Measurements from ENCODE around the gene BRD1. TPM values are rescaled to one million over a fixed set of nuclear protein-coding genes. Genes with fewer than 3 reads are reported as not detected.
A peak's percentile ranks its signal among the peaks of the same experiment; 100 is the strongest.

Gene BRD1
- total and polyA plus RNA-seq, 8 donors = 14.0 to 26.3 (median 17.8) TPM

DNA sequence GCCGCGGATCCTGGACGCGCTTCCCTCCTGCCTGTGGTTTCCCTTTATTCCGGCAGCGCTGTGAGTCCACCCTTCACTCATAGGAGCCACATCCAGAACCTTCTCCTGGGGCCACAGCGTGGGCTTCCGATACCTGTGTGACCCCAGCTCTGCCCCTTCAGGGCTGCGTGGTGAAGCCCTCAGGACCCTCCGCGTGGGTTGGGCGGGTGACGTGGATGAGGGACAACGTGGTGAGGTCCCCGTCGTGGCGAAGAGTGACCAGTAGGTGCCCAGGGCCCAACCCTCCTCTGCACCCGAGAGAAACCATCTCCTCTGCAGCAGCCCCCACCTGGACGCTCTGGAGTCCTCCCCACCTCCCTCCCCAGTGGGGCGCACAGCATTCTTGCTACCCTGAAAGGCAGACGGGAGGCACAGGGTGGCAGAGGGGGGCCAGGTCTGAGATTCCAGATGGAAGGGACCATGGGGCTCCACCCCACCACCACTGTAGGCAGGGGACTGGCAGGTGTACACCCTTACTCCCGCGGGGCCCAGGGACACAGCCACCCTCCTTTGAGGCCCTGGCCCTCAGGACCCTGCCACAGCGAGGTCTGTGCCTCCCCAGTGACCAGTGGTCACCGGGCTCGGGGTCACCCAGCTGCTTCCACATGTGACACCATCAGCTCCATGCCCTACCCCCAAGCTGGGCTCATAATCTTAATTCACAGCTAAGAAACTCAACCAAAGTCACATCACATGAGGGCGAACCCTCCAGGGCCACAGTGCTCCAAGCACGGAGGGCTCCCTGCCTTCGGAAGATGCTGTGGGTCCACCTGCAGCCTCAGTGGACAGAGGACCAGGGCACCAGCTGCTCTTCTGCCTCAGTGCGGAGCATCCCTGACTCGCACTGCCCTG lies 22.6 kb upstream of the BRD1 start:
- no peaks in the 10 kb centered on the region for H3K36me3 ChIP-seq
- no peak for FAIRE-seq
- DNase-seq = peak in 1 of 6 donors; percentile 76
- intact Hi-C loops (cut with DNase I) = no loop called here
- 65 to 67% methylated on average over 31 of the region's 31 CpGs for WGBS, 2 donors
- no peaks in the 10 kb centered on the region for H3K9me3 ChIP-seq
- no peaks in the 10 kb centered on the region for H3K27me3 ChIP-seq
- peaks cover 6 to 8% (median 6%) of the 10 kb centered on the region in 3 donors for H3K4me1 ChIP-seq
- no peak overlapping the region for H3K4me3 ChIP-seq
- H3K27ac ChIP-seq = no peak overlapping the region
- TF ChIP-seq, protein P1, sequence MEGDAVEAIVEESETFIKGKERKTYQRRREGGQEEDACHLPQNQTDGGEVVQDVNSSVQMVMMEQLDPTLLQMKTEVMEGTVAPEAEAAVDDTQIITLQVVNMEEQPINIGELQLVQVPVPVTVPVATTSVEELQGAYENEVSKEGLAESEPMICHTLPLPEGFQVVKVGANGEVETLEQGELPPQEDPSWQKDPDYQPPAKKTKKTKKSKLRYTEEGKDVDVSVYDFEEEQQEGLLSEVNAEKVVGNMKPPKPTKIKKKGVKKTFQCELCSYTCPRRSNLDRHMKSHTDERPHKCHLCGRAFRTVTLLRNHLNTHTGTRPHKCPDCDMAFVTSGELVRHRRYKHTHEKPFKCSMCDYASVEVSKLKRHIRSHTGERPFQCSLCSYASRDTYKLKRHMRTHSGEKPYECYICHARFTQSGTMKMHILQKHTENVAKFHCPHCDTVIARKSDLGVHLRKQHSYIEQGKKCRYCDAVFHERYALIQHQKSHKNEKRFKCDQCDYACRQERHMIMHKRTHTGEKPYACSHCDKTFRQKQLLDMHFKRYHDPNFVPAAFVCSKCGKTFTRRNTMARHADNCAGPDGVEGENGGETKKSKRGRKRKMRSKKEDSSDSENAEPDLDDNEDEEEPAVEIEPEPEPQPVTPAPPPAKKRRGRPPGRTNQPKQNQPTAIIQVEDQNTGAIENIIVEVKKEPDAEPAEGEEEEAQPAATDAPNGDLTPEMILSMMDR (IDR thresholded peaks at IDR 0.05) = no peak
- ATAC-seq = no peak

DNA sequence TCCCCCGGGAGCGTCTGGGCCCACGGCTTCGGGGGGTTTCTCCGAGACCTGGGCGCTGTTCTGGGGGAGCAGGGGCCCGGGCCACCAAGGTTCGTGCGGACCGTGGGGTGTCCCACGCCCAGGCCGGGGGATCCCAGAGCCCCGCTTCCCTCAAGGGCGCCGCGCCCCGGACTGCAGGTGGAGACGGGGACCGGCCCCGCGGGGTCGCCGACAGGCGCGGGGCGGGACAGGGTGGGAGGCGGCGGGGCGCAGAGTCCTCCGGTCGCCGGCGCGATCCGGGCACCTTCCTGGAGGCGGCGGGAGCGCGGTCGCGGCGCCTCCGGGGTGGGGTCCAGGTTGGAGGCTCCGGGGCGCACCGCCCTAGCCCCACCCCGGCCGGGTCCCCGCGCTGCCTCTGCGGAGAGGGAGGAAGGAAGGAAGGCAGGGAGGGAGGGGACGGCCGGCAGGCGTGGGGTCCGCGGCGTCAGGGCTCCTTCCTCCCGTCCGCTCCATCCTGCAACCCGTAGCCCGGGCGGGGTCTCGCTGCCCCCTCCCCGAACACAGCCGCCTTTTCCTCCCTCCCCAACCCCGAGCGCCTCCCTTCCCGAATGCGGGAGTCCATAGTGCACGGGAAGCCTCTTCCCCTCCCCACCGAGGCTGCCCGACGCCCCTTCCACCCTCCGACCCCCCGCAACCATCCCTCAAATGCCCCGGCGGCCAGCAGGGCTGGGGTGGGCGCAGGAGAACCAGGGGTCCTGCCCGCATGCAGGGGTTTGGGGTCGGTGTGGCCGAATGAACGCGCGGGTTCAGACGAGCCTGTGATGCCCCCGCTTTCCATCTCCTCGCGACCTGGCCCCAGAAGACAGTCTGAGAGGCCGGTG lies 21.7 kb upstream of the BRD1 start:
- DNase-seq (peak in 1 of 6 donors; percentile 83), ATAC-seq (no peak), FAIRE-seq (no peak)
- TF ChIP-seq, protein P1 (IDR thresholded peaks at IDR 0.05) = no peak
- Histone ChIP-seq H3K27ac (no peak overlapping the region), H3K4me3 (peak overlapping the region; percentile 33 to 70 (median 46)), H3K36me3 (no peaks in the 10 kb centered on the region), H3K9me3 (no peaks in the 10 kb centered on the region), H3K27me3 (no peaks in the 10 kb centered on the region), H3K4me1 (peaks cover 0 to 8% (median 0%) of the 10 kb centered on the region in 3 donors)
- WGBS, 2 donors = 6 to 7% methylated on average over 55 to 89 of the region's 89 CpGs
- intact Hi-C loops (cut with DNase I) = no loop called here

DNA sequence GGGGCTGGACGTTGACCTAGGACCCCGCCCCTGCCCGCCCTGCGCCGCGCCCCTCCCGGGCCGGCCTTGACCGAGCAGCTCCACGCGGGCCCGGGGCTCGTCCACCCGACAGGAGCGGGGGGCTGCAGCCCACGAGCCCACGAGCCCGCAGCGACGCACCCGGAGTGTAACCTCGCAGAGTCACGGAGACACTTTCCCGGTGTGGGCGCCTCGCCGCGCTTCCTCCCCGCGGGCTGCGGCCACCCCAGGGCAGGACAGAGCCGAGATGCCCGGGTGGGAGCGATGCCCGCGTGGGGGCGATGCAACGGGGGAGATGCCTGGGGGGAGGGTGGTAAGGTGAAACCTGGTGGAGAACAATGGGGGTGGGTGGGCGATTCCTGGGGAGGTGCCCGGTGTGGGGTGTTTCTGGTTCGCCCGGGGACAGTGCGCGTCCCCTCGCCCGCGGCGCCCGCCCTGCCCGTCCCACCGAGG lies 21.1 kb upstream of the BRD1 start:
- ATAC-seq (no peak), DNase-seq (peak in 1 of 6 donors; percentile 75), FAIRE-seq (no peak)
- peaks cover 0 to 8% (median 0%) of the 10 kb centered on the region in 3 donors for H3K4me1 ChIP-seq
- intact Hi-C loops (cut with DNase I) = no loop called here
- peak overlapping the region; percentile 33 to 70 (median 46) for H3K4me3 ChIP-seq
- no peak overlapping the region for H3K27ac ChIP-seq
- H3K9me3 ChIP-seq = no peaks in the 10 kb centered on the region
- WGBS, 2 donors = 1 to 2% methylated on average over 25 to 51 of the region's 51 CpGs
- TF ChIP-seq, protein P1 (IDR thresholded peaks at IDR 0.05) = no peak
- no peaks in the 10 kb centered on the region for H3K27me3 ChIP-seq
- no peaks in the 10 kb centered on the region for H3K36me3 ChIP-seq

DNA sequence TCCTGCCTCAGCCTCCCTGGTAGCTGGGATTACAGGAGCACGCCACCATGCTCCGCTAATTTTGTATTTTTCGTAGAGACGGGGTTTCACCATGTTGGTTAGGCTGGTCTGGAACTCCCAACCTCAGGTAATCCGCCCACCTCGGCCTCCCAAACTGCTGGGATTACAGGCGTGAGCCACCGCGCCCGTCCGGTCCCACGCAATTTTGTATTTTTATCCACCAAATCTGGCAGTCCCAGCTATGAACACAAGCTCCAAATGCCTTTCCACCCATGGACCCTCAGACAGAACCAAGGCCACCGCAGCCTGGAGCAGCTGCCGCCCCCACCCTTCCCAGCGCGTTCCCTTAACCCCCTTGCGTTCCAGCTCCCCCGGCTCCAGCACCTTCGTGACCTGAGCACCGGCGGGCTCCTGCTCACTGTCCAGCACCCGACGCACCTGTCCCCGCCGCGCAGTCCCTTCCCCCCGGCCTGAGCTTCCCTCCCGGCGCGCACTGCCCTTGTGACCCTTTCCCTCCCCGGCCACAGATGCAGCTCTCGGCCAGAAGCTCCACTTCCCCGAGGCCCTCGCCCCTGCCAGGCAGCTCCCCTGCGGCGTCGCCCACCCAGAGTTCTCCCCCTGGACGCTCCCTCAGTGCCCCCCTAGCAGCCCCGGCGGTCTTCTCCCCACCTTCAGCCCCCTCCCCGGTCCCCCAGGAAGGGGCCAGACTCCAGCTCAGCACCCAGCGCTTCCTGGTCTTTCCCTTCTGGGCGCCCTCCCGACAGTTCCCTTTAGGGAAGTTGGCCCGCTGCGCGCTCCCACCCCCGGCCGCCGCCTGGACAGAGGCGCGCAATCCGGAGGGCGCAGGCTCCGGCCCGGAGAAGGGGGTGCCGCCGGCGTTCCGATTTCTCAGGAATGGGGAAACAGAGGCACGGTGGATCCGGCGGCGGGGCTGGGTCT lies 20.3 kb upstream of the BRD1 start:
- Histone ChIP-seq H3K27ac (no peak overlapping the region), H3K4me3 (peak overlapping the region; percentile 33 to 70 (median 46)), H3K36me3 (no peaks in the 10 kb centered on the region), H3K4me1 (peaks cover 0 to 8% (median 0%) of the 10 kb centered on the region in 3 donors), H3K27me3 (no peaks in the 10 kb centered on the region), H3K9me3 (no peaks in the 10 kb centered on the region)
- ATAC-seq (peak in 3 of 4 donors; percentile 18 to 46 (median 34)), FAIRE-seq (no peak), DNase-seq (peak in 4 of 6 donors; percentile 27 to 79 (median 63))
- intact Hi-C loops (cut with DNase I) = no loop called here
- WGBS, 2 donors = 25 to 26% methylated on average over 52 to 64 of the region's 64 CpGs
- TF ChIP-seq, protein P1 (IDR thresholded peaks at IDR 0.05) = no peak
